NCI-H510A treated with DMSO at 0.1 percent for 48 hours (cell line): ENCODE results near the gene ASB12.
"Not testable (repeated sequence)": the region's sequence is repeated elsewhere in the genome, so short reads cannot be mapped to it uniquely, and the experiment has no call there.

ENCODE experiments used
- DNase-seq: peaks from one replicate; lab custom pipeline; 2025; lab: John Stamatoyannopoulos, UW

The ASB12 gene, protein sequence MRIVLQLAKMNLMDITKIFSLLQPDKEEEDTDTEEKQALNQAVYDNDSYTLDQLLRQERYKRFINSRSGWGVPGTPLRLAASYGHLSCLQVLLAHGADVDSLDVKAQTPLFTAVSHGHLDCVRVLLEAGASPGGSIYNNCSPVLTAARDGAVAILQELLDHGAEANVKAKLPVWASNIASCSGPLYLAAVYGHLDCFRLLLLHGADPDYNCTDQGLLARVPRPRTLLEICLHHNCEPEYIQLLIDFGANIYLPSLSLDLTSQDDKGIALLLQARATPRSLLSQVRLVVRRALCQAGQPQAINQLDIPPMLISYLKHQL

DNA sequence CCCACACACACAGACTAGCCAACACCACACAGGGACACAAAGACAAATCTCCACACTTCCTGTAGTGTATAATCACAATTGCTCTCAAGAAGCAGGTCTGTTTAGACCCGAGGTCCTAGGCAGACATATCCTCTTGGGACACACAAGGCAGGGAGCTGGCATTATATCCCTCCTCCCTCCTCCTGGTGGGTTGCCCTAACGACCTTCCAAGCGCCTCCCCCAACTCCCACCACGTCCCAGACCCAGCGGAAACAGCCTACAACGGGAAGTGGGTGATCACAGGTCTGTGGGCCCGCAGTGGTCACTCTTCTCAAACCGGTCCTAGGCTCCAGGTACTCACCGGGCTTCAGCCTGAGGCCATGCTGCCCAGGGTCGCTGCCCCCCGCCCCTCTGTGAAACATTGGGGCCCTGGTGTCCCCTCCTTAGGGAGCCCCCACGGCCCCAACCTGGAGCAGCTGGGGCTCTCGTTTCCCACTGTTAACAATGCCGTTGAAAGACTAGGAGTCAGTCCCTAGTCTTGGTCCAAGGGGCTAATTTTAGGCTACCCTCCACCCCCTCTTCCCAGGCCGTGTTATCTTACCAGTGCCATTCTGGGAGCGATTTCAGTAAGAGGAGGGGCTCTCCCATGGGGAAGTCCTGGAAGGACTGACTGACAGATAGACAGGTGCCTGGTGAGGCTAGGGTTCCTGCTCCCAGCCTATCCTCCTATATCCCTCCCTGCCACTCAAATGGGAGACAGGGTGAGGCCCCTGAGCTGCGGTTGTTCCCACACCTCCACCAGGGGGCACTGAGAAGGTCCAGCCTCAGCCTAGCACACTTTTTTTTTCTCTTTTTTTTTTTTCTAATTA, at the start of gene ASB12:
ASB12 (minus strand) TSS at position 485 of the 848 bp plus-strand sequence. CDS start 4,957 bp downstream, outside the sequence.
- DNase-seq, result no peak

DNA sequence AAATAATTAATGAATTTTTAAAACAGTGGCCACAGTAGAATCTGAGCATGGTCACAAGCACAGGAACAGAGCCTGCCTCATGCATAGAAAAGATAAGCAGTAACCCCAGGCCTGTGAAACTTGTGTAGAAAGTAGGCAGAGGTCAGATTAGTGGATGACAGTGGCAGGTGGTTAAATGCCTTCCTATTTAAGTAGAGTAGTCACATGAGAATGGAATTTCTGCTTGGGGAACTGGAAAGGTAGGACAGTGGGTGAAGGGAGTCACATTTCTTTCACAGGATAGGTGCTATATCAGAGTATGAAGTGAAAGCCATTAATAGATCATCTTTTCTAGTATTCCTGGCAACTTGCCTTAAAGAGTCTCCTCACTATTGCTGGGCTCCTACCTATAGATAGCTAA, 34.9 kb upstream of the ASB12 start:
- no peak for DNase-seq

DNA sequence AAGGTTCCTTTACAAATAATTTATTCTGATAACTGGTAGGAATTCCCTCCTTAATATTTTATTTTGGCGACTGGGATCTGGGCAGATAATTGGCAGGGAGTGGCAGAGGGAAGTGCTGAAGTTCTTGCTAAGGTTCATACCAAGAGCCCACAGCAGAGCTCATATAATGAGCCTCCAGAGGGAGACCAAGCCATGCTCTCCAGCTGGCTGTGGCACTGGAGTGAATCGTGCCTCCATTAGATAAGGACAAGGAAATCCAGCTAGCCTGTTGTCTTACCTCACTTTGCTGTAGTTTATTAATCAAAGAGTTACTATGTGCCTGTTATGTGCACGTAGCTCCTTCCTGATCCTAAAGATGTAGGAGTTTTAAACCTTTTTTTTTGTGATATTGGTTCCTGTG, 1.3 kb downstream of the ASB12 start:
- DNase-seq, result no peak

DNA sequence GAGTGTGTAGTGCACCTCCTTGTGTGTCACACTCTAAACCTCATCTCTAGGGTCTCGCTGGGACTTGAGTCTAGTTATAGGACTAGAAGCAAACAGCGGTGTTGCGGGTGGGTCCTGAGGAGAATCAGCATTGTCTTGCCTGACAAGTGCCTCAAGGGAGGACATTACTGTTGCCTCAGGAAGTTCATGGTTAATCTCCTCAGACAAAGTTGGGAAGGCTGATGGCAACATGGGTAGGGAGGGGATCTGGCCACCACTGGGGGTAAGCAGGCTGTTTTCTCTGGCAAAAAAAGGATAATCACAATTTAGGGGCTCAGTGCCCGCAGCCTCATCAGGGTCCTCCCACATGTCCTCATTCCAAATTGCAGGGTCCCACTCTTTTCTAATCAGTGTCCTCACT, 12.4 kb downstream of the ASB12 start:
- no peak for DNase-seq

DNA sequence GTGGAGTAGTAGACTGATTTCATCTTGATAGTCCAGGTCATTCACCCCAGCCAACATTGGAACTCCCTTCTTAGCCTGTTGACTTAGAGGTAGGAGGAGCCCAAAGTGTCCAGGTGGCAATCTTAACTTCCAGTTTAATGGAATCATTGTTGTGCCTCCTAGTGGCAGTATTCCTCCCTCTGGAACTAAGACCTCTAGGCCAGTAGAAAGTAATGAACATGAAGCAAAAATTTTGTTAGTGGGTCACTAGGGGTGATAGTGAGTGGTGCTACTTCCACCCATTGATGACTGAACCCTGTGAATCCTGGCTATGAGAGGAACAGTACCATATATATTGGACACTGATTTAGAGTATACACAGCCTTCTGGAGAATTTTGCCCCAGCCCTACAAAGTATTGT, 16.4 kb downstream of the ASB12 start:
- not testable (repeated sequence) for DNase-seq

DNA sequence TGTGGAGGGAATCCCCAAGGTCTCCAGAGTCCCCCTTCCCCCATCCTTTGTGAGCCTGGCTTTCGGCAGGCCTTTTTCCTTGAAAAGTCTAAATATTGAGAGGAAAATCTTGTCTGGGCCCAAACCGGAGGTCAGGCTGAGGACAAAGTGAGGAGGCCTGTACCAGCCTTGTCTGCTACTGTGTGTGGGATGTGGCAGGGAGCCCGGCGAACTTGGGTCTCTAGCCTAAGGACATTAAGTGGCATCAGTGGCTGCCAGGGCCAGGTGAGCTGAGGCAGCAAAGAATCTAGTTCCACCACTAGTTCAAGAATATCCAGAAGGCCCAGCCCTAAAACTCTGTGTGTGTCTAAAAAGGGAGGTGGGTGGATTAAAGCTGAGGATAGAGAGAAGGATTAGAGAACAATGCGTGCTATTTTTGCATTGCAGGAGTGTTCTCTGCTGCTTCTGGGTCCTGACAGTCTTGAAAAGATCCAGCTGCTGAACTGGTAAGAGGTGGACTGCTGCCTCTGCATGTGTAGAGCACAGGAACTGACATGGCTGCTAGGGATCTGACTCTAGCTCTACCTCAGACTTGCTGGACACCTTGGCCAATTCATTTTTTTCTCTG, 23.7 kb downstream of the ASB12 start:
- peak; percentile 2 for DNase-seq

DNA sequence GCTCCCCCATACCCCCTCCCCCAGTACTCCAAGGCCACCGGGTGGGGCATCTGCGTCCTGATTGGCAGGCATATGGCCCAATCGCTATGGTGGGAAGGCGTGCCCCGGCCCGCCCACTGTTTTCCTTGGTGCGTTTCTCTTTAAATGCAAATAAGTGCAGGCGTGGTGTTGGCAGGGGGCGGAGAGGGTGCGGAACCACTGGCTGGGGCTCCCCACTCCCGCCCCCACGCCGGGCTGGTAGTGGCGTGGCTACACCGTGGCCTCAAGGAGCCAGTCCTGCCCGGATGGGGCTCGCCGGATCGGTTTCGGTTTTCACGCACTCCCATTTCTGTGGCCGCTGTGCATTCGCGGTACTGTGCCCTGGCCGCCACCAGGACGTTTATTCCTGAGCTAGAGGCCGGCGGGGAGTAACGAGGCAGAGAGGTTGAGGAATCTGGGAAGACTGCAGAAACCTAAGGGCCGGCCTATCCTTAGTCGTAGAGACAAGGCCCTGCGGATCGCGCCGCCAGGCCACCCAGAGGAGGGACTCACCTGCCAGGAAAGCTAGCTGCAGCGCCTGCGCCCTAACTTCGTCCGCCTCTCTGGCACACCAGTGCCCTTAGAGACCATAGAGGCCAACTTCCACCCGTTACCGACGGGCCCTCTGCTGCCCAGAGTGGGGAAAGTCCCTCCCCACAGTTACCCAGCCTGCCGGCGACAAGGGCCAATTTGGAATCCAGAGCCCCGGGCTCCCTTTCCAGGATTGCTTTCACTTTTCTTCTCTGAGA, 24.5 kb downstream of the ASB12 start:
- peak; percentile 68 for DNase-seq

DNA sequence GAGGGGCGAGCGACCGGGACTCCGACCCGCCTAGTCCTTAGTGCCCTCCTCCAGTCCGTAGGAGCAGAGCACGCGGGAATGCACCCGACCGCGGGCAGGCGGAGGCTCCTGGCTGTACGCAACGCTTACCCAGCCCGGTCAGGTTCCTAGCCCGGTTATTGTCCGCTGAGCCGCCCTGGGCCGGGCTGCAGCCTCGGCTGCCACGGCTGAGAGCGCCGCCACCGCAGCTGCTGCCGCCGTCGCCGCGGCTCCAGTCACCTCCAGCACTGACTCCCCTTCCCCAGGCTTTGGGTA, 25.0 kb downstream of the ASB12 start, which contains the start of gene AMER1:
AMER1 (minus strand) TSS at position 268 of the 294 bp plus-strand sequence. CDS start 12,422 bp downstream, outside the sequence.
- no peak for DNase-seq

DNA sequence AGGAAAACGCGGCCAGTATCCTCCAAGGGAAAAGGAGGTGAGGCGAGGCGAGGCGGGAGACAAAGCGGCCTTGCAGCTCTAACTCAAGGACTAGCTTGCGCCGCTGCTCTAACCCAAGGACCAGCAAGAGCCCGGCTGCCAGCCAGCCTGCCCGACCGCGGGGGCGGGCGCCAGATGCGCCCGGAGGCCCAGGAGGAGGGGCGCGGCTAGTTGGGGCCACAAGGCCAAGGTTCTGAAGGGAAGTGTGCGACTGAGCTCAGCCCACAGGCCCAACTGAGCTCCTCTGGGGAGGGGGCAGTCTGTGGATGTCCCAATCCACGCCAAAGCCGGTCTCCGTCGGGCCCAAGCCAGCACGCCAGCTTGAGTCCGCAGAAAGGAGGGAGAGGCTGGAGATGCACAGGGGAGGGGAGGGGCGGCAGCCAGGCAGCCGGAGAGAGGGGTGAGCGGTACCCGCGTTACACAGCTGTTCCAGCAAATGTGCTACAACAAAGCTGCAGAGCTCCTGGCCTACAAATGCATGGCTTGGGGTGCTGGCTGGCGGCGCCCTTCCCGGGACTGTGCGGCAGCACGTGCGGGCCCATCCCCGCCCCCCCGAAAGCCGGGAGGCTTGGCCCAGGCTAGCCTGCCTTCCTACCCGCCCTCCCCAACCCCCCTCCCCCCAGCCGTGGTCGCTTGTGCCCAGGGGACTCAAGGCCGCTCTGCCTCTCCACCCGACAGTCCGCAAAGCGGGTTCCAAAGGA, 25.5 kb downstream of the ASB12 start:
- DNase-seq, result peak; percentile 27

DNA sequence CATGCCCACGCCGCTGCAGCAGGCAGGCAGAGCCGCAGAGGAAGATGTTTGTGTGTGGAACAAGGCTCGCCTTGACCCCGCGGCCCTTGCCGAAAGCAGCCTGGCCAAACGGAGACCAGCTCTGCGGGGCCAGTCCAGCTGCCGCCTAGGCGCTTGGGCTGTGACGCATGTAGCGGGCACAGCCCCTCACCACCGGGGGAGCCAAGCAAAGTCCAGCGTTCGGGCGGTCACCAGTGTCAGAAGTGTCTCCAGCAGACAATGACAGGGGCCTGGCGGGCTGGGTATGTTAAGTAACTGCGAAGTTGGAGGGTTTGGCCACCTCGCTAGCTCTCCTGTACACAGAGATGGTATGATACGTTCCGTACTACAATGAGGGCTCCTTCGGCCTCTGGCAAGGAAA, 26.2 kb downstream of the ASB12 start:
- DNase-seq, result no peak

DNA sequence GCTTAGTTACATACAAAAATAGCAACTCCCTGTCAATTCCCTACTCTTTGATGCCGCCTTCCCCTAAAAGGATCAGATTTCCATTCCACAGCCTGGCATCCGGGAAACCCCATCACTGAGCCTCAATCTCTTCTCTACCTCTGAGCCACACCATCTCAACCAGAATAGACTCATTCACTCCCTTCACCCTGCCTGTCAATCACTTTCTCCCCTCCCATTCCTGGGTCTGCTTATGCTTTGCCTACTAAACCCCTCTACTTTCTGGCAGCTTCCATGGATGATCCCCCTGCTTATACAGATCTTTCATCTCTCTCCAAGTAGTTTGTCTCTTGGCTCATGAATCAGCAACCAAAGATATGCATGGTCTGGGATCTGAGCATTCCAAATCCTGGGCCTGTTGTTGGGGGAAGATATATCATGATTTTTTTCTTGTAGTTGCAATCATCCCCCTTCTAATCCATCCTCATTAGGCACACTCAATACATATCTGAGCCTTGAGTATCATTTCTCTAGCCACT, 27.5 kb downstream of the ASB12 start:
- DNase-seq, result no peak

DNA sequence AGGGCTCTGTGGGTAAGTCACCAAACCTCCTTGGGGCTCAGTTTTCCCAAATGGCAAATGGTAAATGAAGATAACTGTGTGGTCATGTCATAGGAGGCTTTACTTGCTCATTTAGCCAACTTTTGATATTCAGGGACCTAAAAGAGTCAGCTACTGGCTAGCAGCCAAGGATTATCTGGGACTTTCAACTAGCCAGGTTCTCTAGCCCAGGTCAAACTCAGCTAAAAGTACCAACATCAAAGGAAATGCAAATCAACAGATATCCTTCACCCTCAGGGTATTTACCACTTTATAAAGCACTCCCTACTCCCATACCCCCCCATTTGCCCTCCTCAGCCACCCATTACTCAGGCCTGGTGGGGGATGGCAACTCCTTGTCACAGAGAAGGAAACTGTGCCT, 32.4 kb downstream of the ASB12 start:
- DNase-seq, result no peak

DNA sequence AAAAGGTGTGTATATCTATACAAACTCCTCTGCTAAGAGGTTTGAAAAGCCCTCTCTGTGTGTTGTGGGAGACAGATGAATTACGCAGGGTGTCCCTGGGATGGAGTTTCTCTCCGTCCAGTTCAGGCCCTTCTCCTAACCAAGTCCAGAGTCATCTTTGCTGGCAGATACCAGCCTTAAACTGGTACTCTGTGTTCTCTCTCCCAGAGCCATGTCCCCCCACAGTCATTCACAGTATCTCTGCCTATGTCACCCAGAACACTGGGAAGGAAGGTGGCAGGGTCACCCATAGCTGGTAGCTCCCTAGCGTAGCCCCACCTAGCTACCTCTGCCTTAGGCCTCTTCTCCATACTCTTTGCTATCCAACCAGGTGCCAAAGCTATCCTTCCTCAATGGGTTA, 33.8 kb downstream of the ASB12 start:
- DNase-seq, result no peak

DNA sequence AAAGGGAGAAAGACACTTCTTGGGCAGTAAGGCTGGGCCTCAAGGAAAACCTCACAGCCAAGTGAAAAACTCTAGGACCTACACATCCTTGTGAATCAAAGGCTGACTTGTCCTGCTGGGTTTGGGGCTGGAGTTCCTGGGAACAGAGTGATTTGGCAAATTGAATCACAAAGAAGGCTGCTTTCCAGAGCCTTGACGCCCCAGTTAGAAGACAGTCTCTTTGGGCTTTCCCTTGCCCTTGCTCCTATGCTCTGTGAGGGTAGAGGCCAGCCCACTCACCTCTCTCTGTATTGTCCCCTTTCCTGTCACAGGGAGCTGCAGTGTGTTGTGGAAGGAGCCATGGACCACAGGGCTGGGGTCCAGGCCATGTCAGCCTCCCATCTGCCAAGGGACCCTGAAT, 34.5 kb downstream of the ASB12 start:
- DNase-seq, result no peak

DNA sequence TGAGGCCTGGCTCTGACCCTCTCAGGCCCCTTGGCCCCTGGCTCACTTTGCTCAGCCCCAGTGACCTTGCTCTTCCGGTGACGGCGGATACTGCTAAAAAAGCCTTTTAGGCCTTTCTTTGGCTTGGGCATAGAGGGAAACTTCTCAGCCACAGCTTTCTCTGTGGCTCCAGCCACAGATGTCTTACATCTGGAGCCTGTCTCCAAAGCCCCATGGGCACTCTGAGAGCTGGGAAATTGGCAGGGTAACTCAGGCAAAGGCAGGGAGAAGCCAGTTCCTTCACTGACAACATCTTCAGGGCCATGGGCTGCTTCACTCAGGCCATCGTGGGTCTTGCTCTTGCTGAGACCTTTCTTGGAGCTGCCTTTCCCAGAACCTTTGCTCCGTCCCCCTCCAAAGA, 37.7 kb downstream of the ASB12 start:
- DNase-seq, result no peak

DNA sequence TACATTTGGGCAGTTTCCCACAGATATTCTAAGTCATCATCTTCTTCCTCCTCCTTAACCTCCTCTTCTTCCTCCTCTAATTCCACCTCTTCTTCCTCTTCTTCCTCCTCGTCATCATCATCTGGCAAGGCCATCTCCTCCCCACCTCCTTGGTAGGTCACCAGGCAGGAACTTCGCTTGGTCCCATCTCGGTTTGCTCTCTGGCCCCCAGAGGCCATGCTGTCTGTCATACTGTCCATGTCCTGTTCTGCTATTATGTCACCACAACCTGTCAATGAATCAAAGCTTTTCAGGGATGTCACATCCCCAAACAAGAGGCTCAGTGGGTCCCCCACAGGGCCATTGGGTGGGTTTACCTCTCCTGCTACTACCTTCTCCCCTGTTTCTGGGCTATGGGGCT, 38.4 kb downstream of the ASB12 start:
- no peak for DNase-seq

DNA sequence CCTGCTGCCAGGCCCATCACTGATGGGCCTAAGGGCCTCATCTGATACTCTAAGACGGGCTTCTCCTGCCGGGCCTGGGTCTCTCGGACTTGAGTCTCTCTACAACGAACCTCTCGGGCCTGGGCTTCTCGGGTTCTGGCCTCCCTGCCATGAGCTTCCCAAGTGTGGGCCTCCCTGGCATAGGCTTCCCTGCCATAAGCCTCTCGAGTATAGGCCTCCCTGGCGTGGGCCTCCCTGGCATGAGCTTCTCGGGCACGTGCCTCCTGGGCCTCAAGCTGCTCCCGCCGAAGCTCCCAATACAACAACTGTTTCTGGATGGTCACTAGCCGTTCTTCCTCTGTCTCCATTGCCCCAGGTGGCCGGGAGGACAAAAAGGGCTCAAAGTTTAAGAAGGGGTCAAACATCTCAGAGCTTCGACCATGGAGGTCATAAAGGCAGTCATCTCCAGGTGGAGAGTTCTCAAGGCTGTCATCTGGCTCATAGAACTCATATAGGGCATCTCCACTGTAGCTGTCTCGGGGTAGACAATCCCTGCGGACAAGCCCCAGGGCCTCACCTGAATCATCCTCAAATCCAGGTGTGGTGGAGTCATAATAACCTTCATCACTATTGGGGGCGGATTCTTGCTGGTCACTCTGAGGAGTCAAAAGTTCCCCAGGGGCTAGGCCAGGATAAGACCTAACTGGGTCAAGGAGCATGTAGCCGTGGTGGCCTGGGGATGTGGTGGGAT, 39.0 kb downstream of the ASB12 start:
- no peak for DNase-seq

DNA sequence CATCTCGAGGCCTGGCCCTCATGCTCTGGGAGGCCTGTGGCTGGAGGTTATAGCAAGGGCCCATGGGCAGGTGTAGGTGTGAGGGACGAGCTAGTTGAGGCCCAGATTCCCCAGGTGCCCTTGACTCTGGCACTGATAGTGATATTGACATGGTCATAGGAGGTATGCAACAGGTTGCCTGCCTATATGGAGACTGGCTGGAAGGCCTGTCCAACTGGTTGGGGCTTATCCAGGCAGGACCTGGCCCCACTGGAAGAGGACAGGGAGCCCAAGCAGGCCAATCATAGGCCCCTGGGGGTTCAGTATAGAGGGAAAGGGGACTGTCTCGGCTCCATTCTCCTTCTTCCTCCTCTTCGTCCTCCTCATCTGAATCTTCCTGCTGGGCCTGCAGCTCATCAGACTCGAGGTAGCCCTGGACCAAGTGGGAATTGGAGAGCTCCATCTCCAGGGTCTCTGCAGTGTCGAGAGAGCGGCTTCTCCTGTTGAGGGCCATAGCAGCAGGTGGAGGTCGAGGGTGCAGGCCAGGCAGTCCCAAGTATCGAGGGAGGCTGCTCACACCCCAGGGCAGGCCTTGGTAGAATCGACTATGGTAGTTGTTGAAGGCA, 40.2 kb downstream of the ASB12 start:
- DNase-seq, result no peak

DNA sequence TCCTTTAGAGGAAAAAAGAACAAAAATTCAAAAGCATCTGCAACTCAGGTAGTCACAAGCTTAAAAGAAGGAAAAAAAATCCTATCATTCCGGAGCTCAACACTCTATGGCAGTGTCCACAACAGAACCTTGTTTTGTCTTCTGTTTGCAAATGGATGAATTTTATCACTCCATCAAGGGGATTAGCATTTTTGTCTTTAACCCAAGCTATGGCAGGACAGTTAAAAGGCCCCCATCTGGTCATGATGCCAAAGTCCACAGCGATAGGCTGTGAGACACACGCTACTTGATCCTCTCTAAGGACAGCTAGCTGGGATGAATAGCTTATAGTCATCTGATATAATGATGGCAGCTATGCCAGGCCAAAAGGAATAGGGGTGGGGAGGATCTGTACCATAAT, 41.5 kb downstream of the ASB12 start:
- DNase-seq, result no peak

DNA sequence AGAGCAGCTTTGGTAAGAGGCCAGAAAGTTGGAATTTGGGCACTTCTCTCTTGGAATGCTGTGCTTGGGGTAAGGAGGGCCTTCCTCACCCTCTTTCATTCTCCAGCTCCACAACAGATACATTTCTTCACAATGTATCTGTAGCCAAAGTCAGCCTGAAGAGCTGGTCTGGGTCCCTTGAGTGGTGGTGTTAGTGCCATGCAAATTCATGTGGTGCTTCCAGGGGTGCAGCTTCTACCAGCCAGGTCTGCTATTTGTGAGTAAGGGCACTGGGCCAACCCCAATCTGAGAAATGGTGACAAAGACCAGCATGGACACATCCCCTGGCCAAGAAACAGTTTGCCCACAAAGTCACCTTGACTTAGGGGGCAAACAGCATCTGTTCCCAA, 42.7 kb downstream of the ASB12 start:
- no peak for DNase-seq
